DND-41 (cell line): ENCODE results near the gene MYOM3.

ENCODE experiments used
- ATAC-seq: fragments of 200-7000 bp; cut with Tn5 transposase; 3 replicates; pipeline ENCODE4 v1.9.1; 2021; ENCODE audit warnings: low read depth; ENCODE audit not compliant: insufficient read depth
- DNase-seq: peaks from one replicate; pipeline ENCODE4 v3.0.0-alpha.2; 2020
- H2AFZ ChIP-seq: 2 replicates; pipeline ENCODE4 v1.6.0; 2012; ENCODE audit warnings: low read depth, low read length
- H3K27ac ChIP-seq: 2 replicates; pipeline ENCODE4 v1.5.1; 2012; ENCODE audit warnings: low read length, inconsistent platforms
- H3K27me3 ChIP-seq: fragments of 200-600 bp; sonication (generic); 2 replicates; pipeline ENCODE4 v1.6.0; 2012; ENCODE audit warnings: low read length, mild to moderate bottlenecking, inconsistent platforms; ENCODE audit not compliant: insufficient read depth, poor library complexity
- H3K36me3 ChIP-seq: 2 replicates; pipeline ENCODE4 v1.5.1; 2012; ENCODE audit warnings: low read length, inconsistent platforms; ENCODE audit not compliant: insufficient read depth
- H3K4me1 ChIP-seq: 2 replicates; pipeline ENCODE4 v1.5.1; 2012; ENCODE audit warnings: mild to moderate bottlenecking, low read length; ENCODE audit not compliant: insufficient read depth
- H3K4me2 ChIP-seq: 2 replicates; pipeline ENCODE4 v1.6.0; 2012; ENCODE audit warnings: mild to moderate bottlenecking, moderate library complexity, low read length, inconsistent platforms; ENCODE audit not compliant: insufficient read depth
- H3K4me3 ChIP-seq, 2 experiments: fragments of 200-600 bp in 1 of 2; shearing (Covaris generic) in 1 of 2; 2 replicates each; pipeline ENCODE4 v1.5.1; 2012 to 2016; ENCODE audit warnings: inconsistent platforms in 2 of 2, low read length in 2 of 2, mild to moderate bottlenecking in 2 of 2, low read depth in 1 of 2, moderate library complexity in 1 of 2
- H3K79me2 ChIP-seq: 2 replicates; pipeline ENCODE4 v1.6.0; 2012; ENCODE audit warnings: low read length, inconsistent platforms; ENCODE audit not compliant: insufficient read depth
- H3K9ac ChIP-seq: 2 replicates; pipeline ENCODE4 v1.6.0; 2012; ENCODE audit warnings: low read depth, mild to moderate bottlenecking, inconsistent platforms, low read length, moderate library complexity
- H3K9me3 ChIP-seq: 2 replicates; pipeline ENCODE4 v1.5.1; 2012; ENCODE audit warnings: low read length, moderate library complexity, mild to moderate bottlenecking, inconsistent platforms; ENCODE audit not compliant: insufficient read depth, severe bottlenecking
- H4K20me1 ChIP-seq: 2 replicates; pipeline ENCODE4 v1.6.0; 2012; ENCODE audit warnings: low read length; ENCODE audit not compliant: insufficient read depth
- CTCF ChIP-seq: IDR thresholded peaks from 2 replicates; pipeline ENCODE4 v1.5.1; 2012; ENCODE audit warnings: borderline replicate concordance, low read length, moderate library complexity, mild to moderate bottlenecking; ENCODE audit not compliant: poor library complexity, severe bottlenecking; ENCODE audit errors: extremely low read depth
- EZH2 ChIP-seq: IDR thresholded peaks from 3 replicates; pipeline ENCODE4 v1.6.1; 2012; ENCODE audit warnings: borderline replicate concordance, low read depth, mild to moderate bottlenecking, moderate library complexity, low read length, inconsistent platforms; ENCODE audit not compliant: severe bottlenecking

The MYOM3 gene

DNA sequence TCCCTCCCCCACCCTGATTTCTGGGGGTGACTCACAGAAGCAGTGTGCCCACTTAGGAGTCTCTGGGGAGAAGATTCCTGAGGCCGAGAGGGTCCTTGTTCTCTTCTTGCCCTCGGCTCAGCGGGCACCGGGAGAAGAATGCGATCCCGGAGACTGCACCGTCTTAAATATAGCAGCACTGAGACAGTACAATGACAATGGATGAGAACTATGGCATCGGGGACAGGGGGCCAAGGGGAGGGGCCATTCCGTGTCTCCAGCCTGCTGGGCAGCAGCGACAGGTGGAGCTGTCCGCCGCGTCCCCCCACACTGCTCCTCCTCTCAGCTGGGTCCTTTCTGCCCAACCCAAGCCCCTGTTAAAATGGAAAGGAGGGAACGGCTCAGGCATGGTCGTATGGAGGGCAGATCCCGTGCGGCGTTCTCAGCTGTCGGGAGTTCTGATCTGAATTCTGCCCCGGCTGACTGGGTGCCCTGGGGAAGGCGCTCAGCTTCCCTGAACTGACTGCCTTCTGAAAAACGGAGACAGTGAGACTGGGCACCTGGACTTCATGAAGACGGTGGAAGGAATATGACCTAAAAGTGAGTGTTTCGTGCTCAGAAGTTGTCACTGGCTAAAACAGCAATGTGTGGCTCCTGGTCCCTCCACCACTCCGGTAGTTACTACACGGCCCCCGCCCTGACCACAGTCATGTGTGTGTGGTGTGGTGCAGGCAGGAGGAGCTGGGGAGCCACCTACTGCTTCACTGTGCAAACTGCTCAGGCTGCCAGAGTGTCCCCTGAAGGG, at the start of gene MYOM3:
Gene MYOM3, minus strand, starts transcription at position 140 of the 784 bp plus-strand sequence. CDS start 3,499 bp downstream, outside the sequence.
- DNase-seq, result peak; percentile 35
- Histone ChIP-seq H3K4me1 (no peaks in the 10 kb centered on the region), H3K9me3 (no peaks in the 10 kb centered on the region), H3K27me3 (peaks cover 35% of the 10 kb centered on the region), H3K4me3 (no peak within 1 kb of the TSS), H4K20me1 (no peaks in the 10 kb centered on the region; the same call in none of the 2 replicates), H3K36me3 (no peaks in the 10 kb centered on the region), H3K4me2 (no peak within 1 kb of the TSS), H3K79me2 (no peaks in the 10 kb centered on the region), H3K9ac (no peak within 1 kb of the TSS), H2AFZ (no peak within 1 kb of the TSS), H3K27ac (no peak within 1 kb of the TSS)
- ATAC-seq, result peak; percentile 77
- TF ChIP-seq EZH2 (no peak), CTCF (peak; percentile 44)

DNA sequence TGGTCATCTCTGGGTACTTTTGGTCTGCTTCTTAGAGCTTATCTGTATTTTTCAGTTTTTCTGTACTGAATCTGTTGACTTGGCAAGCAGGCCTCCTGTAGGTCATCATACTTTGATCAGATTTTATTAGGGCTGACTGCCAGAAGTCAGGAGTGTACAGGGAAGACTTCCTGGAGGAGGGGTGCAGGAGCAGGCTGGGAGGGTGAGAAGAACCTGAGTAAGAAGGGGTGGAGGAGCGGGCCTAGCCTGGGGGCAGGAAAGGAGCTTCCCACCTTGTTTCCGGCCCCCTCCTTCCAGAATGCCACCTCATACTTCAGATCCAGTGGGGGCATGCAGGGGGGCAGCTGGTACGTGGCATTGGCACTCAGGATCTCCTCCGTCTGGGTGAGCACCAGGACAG, 49.3 kb upstream of the MYOM3 start:
- H3K4me2 ChIP-seq, result no peak overlapping the region
- no peaks in the 10 kb centered on the region for H3K9me3 ChIP-seq
- no peak overlapping the region for H3K27ac ChIP-seq
- H3K4me3 ChIP-seq, result no peak overlapping the region
- H3K4me1 ChIP-seq, result no peaks in the 10 kb centered on the region
- H3K36me3 ChIP-seq, result no peaks in the 10 kb centered on the region
- H4K20me1 ChIP-seq, result no peaks in the 10 kb centered on the region
- ATAC-seq (no peak), DNase-seq (no peak)
- H3K9ac ChIP-seq, result no peak overlapping the region
- H3K27me3 ChIP-seq, result peaks cover 25% of the 10 kb centered on the region
- H2AFZ ChIP-seq, result no peak overlapping the region
- no peak for TF ChIP-seq EZH2
- no peak for TF ChIP-seq CTCF
- H3K79me2 ChIP-seq, result no peaks in the 10 kb centered on the region

DNA sequence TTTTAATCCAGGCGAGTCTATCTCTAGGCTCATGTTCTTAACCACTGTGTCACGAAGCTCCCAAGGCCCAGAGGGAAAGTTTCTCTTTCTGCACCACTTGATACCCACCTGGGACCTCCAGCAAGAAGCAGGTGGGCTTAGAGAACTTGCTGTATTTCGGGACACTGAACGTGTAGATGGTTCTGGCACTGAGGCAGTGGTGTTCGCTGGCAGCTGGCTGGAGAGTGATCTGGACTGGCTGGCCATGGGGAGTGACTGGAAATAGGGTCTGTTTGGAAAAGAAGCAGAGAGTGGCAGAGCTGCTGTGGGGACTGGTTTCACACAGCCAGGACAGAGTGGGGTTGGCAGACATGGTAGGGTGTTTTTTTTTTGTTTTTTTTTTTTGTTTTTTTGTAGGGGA, 47.4 kb upstream of the MYOM3 start:
- TF ChIP-seq EZH2 (no peak), CTCF (no peak)
- H3K9me3 ChIP-seq, result no peaks in the 10 kb centered on the region
- H3K27ac ChIP-seq, result no peak overlapping the region
- H3K4me3 ChIP-seq, result no peak overlapping the region
- no peak overlapping the region for H3K4me2 ChIP-seq
- ATAC-seq, result no peak
- H3K27me3 ChIP-seq, result peaks cover 19% of the 10 kb centered on the region
- no peaks in the 10 kb centered on the region for H3K36me3 ChIP-seq
- no peaks in the 10 kb centered on the region for H3K4me1 ChIP-seq
- no peak overlapping the region for H2AFZ ChIP-seq
- no peak overlapping the region for H3K9ac ChIP-seq
- no peak for DNase-seq
- H3K79me2 ChIP-seq, result no peaks in the 10 kb centered on the region
- H4K20me1 ChIP-seq, result no peaks in the 10 kb centered on the region

- Histone ChIP-seq H3K79me2 (no peaks in the 10 kb centered on the region), H3K4me2 (no peak overlapping the region), H3K9ac (no peak overlapping the region), H3K27ac (no peak overlapping the region), H3K27me3 (peaks cover 16% of the 10 kb centered on the region), H3K9me3 (no peaks in the 10 kb centered on the region), H3K4me1 (no peaks in the 10 kb centered on the region), H4K20me1 (0 out of 2 replicates have a peak, but pooled peaks cover under 1% of the 10 kb centered on the region), H3K4me3 (no peak overlapping the region), H2AFZ (no peak overlapping the region), H3K36me3 (no peaks in the 10 kb centered on the region)
- ATAC-seq (no peak), DNase-seq (no peak)
- TF ChIP-seq CTCF, result no peak
- TF ChIP-seq EZH2, result no peak
These were observed 46.1 kb upstream of the MYOM3 start for GRCh38 chr1:24157918-24158481.
